ENCODE data around the gene CCNK.

The CCNK gene

DNA sequence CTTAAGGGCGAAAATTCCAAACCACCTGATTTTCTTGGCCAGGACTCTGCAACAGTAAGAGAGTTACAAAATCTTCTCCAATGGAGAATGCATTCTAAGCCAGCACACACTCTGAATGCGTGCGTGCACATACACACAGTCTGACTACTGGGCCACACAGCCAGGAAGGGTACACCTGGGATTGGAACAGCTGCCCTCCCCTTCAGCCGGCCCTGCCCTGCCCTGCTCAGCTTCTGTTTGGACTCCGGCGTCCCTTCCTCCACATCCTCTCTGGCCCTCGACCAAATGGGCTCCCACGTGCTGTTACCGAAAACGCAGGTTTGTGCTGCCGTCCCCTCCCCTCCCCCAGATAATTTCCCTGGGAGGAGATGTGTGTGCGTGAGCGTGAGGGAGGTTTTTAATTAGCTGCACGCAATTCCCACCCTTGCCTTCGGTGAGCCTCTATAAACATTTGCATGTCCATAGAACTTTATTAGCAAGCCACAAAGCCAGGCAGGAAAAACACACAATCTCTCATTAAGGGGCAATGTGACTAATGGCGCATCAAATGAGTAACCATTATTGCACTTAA lies 43.0 kb downstream of the CCNK start:
- H3K27me3 ChIP-seq (ENCODE audit: control insufficient read depth, insufficient read depth, low read length): no peaks in the 10 kb centered on the region
- H3K9ac ChIP-seq (ENCODE audit: low read depth, low read length): no peak overlapping the region
- H3K4me3 ChIP-seq (ENCODE audit: low read depth, low read length): no peak overlapping the region
- no peaks in the 10 kb centered on the region for H3K9me3 ChIP-seq (ENCODE audit: control insufficient read depth, insufficient read depth, low read length)
- peaks cover 10% of the 10 kb centered on the region for H3K36me3 ChIP-seq (ENCODE audit: control insufficient read depth, insufficient read depth, low read length)
- H3K4me1 ChIP-seq (ENCODE audit: control insufficient read depth, insufficient read depth, low read length): peaks cover 9% of the 10 kb centered on the region

DNA sequence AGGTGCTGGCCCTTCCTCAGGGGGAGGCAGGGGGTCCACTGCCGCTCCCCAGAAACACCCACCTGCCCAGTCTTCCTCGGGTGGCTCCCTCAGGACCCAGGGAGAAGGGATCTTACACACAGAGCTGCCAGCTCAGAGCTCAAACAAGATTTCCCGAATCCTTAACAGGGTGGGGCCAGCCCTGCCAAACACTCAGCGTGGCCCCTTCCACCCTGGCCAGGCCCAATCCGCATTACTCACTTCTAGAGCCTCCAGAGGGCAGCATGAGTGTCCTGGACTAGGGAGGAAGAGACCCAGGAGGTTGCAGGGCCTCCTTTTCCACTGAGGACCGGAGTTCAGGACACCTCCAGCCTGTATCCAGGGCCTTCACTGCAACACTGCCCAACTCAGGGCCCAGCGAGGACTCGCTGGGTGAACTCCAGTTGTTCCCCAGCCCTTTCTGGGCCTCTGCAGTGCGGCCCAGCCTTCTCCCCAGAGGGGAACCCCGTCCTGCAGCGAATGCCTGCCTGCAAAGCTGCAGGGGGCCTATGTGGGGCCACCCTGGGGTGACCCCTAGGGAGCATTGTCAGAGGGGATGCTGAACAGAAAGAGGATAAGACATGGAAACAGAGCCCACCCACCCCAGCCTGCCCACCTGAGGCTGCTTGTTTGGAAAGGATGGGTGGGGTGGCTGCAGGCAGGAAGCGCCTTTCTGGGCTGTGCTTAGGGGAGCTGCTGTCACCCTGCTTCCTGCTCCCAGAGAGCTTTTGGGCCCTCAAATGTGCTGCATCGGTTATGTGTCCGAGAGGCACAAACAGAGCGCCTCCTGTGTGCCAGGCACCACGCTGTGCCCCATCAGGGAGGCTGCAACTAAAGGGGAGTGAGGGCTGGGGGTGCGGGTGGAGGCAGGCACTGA lies 43.8 kb downstream of the CCNK start:
- peaks cover 8% of the 10 kb centered on the region for H3K36me3 ChIP-seq (ENCODE audit: control insufficient read depth, insufficient read depth, low read length)
- H3K4me1 ChIP-seq (ENCODE audit: control insufficient read depth, insufficient read depth, low read length): peaks cover 9% of the 10 kb centered on the region
- no peaks in the 10 kb centered on the region for H3K27me3 ChIP-seq (ENCODE audit: control insufficient read depth, insufficient read depth, low read length)
- no peak overlapping the region for H3K9ac ChIP-seq (ENCODE audit: low read depth, low read length)
- no peaks in the 10 kb centered on the region for H3K9me3 ChIP-seq (ENCODE audit: control insufficient read depth, insufficient read depth, low read length)
- no peak overlapping the region for H3K4me3 ChIP-seq (ENCODE audit: low read depth, low read length)

DNA sequence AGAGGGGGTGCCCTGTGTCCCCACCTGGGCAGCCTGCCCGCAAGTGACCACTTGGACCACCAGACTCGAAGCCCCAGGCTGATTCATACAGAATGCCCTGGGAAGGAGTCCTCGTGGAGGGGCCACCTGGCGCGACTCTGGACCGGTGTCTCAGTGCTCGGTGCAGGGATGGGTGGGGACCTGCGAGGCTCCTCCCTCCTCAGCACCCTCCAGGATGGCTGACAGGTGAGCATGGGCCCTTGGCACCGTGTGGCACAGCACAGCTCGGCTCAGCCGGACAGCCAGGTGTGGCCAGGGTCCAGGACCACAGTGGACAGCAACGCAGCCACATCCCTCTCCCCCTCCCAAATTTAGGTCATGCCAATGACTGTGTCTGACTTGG lies 44.5 kb downstream of the CCNK start:
- Histone ChIP-seq H3K4me1 (ENCODE audit: control insufficient read depth, insufficient read depth, low read length) (peaks cover 11% of the 10 kb centered on the region), H3K4me3 (ENCODE audit: low read depth, low read length) (no peak overlapping the region), H3K9ac (ENCODE audit: low read depth, low read length) (no peak overlapping the region)

DNA sequence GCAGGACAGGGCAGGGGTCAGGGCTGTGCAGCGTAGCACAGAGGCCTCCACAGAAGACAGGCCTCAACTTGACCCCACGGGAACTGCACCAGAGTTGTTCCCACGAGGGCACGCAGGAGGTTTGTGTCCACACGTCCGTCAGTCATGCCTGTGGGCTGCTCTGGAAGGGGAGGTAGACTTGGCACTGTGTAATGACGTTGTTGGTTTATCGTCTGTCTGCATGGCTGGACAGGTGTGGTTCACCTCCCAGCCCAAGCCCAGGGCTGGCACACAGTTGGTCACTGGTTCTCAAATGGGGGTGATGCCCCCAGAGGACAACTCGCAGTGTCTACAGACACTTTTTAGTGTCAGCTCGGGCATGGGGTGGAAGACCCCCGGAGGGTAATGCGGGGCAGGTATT lies 45.8 kb downstream of the CCNK start:
- H3K27me3 ChIP-seq (ENCODE audit: control insufficient read depth, insufficient read depth, low read length): no peaks in the 10 kb centered on the region
- H3K4me1 ChIP-seq (ENCODE audit: control insufficient read depth, insufficient read depth, low read length): peaks cover 15% of the 10 kb centered on the region
- peaks cover 3% of the 10 kb centered on the region for H3K36me3 ChIP-seq (ENCODE audit: control insufficient read depth, insufficient read depth, low read length)
- H3K9ac ChIP-seq (ENCODE audit: low read depth, low read length): no peak overlapping the region
- no peak overlapping the region for H3K4me3 ChIP-seq (ENCODE audit: low read depth, low read length)
- no peaks in the 10 kb centered on the region for H3K9me3 ChIP-seq (ENCODE audit: control insufficient read depth, insufficient read depth, low read length)

More for the DNA sequence above, 44.5 kb downstream of the CCNK start:
- H3K36me3 ChIP-seq (ENCODE audit: control insufficient read depth, insufficient read depth, low read length): peaks cover 8% of the 10 kb centered on the region
- no peaks in the 10 kb centered on the region for H3K27me3 ChIP-seq (ENCODE audit: control insufficient read depth, insufficient read depth, low read length)
- H3K9me3 ChIP-seq (ENCODE audit: control insufficient read depth, insufficient read depth, low read length): no peaks in the 10 kb centered on the region

DNA sequence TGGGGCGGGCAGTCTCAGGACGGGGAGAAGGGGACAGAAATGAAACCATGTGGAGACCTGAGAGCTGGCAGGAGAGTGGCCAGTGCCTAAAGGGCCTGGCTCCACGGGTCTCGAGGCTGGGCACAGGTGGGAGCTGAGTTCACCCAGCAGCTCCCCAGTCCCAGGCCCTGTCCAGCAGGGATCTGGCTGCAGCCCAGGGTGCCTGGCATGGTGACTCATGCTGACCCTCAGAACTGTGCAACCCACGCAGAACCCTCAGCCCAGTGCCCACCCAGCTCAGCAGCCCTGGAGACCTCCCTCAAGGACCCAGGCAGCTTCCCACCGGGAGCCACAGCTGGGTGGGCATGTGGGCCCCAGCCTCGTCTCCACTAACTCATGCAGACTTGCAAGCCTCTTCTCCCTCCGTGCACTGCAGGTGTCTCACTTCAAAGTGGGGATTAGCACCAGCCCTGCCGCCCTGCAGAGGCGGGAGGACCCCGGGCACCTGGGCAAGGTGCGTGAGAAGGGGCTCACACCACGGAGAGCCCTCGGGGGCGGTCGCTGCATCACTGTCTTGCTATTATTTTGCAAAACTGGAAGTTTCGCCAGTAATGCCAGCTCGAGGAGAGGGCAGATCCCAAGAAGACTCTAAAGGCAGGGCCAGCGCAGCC lies 46.3 kb downstream of the CCNK start:
- H3K9me3 ChIP-seq (ENCODE audit: control insufficient read depth, insufficient read depth, low read length): no peaks in the 10 kb centered on the region
- H3K36me3 ChIP-seq (ENCODE audit: control insufficient read depth, insufficient read depth, low read length): peaks cover 3% of the 10 kb centered on the region
- H3K4me3 ChIP-seq (ENCODE audit: low read depth, low read length): no peak overlapping the region
- H3K4me1 ChIP-seq (ENCODE audit: control insufficient read depth, insufficient read depth, low read length): peaks cover 15% of the 10 kb centered on the region
- H3K9ac ChIP-seq (ENCODE audit: low read depth, low read length): no peak overlapping the region
- no peaks in the 10 kb centered on the region for H3K27me3 ChIP-seq (ENCODE audit: control insufficient read depth, insufficient read depth, low read length)

DNA sequence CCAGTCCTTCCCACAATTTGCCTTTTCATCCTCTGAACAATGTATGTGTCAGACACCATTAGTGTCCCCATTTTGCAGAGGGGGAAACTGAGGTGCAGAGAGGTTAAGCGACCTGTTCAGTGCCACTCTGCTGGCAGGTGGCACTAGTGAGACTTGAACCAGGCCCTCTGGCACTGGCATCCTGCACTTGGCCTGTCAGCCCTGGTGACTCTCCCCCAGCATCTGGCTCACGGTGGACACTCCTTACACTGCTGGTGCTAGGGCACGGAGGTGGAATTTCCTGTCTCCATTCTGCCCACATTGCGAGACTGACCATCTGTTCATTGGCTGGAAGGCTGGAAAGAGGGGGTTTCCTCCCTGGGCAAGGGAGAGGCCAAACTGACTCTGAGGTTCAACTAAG lies 48.7 kb downstream of the CCNK start:
- Histone ChIP-seq H3K27me3 (ENCODE audit: control insufficient read depth, insufficient read depth, low read length) (no peaks in the 10 kb centered on the region), H3K9me3 (ENCODE audit: control insufficient read depth, insufficient read depth, low read length) (no peaks in the 10 kb centered on the region), H3K4me3 (ENCODE audit: low read depth, low read length) (no peak overlapping the region), H3K4me1 (ENCODE audit: control insufficient read depth, insufficient read depth, low read length) (peaks cover 7% of the 10 kb centered on the region), H3K9ac (ENCODE audit: low read depth, low read length) (no peak overlapping the region), H3K36me3 (ENCODE audit: control insufficient read depth, insufficient read depth, low read length) (peaks cover 4% of the 10 kb centered on the region)

DNA sequence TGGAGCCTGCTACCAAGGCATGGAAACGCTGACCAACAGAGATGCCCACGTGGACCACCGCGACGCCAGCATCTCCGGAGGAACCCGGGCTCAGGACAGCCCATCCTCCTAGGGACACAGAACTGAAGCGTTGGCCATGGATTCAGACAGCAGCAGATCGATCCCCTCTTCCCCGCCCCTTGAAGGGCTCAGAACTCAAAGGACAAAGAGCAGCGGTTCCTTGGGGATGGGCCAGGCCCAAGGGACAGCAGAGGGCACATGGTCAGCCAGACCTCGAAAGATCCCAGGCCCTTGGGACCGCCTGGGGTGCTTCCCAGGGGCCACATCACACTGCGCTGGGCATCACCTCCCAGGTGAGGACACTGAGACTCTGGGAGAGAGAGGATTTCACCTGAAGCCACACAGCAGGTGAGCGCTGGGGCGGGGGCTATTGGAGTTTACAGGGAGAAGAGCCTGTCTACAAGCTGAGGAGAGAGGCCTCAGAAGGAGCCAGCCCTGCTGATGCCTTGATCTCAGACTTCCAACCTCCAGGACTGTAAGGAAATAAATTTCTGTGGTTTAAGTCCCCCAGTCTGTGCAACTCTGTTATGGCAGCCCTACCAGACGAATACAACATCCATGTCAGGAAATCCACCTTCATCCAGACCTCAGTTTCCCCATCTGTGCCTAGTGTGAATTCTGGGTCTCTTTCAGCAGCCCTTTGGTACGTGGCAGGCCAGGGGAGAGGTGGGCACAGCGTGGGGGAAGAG lies 49.4 kb downstream of the CCNK start:
- H3K4me1 ChIP-seq (ENCODE audit: control insufficient read depth, insufficient read depth, low read length): peaks cover 7% of the 10 kb centered on the region
- H3K9me3 ChIP-seq (ENCODE audit: control insufficient read depth, insufficient read depth, low read length): no peaks in the 10 kb centered on the region
- no peaks in the 10 kb centered on the region for H3K27me3 ChIP-seq (ENCODE audit: control insufficient read depth, insufficient read depth, low read length)
- H3K36me3 ChIP-seq (ENCODE audit: control insufficient read depth, insufficient read depth, low read length): peaks cover 6% of the 10 kb centered on the region
- no peak overlapping the region for H3K9ac ChIP-seq (ENCODE audit: low read depth, low read length)
- H3K4me3 ChIP-seq (ENCODE audit: low read depth, low read length): no peak overlapping the region

DNA sequence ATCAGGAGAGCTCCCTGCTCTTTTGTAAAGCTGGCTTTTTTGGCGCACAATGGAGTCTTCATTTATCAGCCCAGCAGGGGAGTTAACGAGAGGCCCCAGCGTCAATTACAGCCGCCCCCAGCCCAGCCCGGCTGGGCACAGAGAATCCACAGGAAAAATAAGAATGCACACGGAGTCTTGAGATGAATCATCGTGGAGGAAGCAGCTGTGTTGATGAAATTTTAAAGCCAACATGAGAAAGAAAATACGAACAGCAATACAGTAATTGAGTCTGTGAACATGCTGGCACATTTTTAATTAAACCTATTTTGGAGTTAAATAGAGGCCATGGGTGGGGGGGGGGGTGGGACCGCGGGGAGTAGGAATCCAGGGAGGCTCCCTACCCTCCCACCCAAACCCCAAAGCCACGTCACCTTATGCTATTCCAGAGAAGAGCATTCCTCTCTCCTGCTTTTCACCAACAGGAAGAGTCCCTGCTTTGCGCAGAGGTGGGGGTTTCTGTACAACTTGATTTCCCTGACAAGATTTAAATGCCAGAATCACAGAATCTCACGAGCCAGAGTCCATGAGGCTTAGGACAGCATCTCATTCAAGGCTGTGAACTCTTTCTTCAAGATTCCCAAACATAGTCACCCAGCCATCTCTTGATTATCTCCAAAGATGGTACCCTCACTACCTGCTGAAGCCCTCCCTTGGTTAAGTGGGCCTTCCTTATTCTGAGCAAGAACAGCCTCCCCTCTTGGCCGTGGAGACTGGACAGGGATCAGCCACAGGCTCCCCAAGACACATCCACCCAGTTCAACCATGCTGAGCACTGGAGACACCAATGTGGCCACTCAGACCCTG lies 50.3 kb downstream of the CCNK start:
- Histone ChIP-seq H3K27me3 (ENCODE audit: control insufficient read depth, insufficient read depth, low read length) (no peaks in the 10 kb centered on the region), H3K4me3 (ENCODE audit: low read depth, low read length) (no peak overlapping the region), H3K9me3 (ENCODE audit: control insufficient read depth, insufficient read depth, low read length) (no peaks in the 10 kb centered on the region), H3K4me1 (ENCODE audit: control insufficient read depth, insufficient read depth, low read length) (peaks cover 7% of the 10 kb centered on the region), H3K9ac (ENCODE audit: low read depth, low read length) (no peak overlapping the region), H3K36me3 (ENCODE audit: control insufficient read depth, insufficient read depth, low read length) (peaks cover 5% of the 10 kb centered on the region)

DNA sequence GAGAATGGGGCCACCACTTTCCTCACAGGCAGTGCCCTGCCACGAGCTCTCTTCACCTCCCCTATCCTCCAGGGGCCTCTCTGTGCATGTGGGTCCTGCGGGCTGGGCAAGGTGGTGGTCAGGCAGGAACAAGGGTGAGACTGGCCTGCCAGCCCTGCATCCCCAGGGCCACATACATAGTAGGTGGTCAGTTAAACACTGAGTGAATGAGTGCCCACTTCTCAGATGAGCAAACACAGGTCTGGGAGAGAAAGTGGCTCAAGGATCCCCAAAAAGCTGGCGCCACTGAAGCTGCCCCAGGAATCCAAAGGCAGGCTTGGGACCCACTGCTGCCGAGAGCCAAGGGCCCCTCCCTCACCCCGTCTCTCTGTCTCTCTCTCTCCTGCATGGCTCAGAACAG lies 51.1 kb downstream of the CCNK start:
- Histone ChIP-seq H3K4me3 (ENCODE audit: low read depth, low read length) (no peak overlapping the region), H3K27me3 (ENCODE audit: control insufficient read depth, insufficient read depth, low read length) (no peaks in the 10 kb centered on the region), H3K4me1 (ENCODE audit: control insufficient read depth, insufficient read depth, low read length) (peaks cover 7% of the 10 kb centered on the region), H3K9ac (ENCODE audit: low read depth, low read length) (no peak overlapping the region), H3K36me3 (ENCODE audit: control insufficient read depth, insufficient read depth, low read length) (peaks cover 5% of the 10 kb centered on the region), H3K9me3 (ENCODE audit: control insufficient read depth, insufficient read depth, low read length) (no peaks in the 10 kb centered on the region)

DNA sequence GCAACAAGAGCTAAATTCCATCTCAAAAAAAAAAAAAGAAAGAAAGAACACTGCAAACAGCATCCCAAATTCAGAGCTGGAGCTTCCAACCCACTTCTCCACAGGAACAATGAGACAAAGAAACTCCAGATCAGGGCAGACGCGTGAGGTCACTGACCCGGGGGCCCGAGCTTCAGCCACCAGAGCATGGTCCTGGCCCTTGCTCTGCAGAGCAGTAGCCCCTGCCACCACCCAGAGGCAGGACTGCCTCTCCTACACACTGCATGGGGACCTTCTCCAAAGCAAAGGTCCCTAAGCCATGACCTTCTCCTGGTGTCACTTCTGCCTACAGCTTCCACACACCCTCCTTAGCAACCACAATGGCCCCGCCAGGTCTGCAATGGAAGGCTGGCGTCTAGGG lies 53.1 kb downstream of the CCNK start:
- no peak overlapping the region for H3K4me3 ChIP-seq (ENCODE audit: low read depth, low read length)
- peaks cover 5% of the 10 kb centered on the region for H3K36me3 ChIP-seq (ENCODE audit: control insufficient read depth, insufficient read depth, low read length)
- no peaks in the 10 kb centered on the region for H3K27me3 ChIP-seq (ENCODE audit: control insufficient read depth, insufficient read depth, low read length)
- H3K9me3 ChIP-seq (ENCODE audit: control insufficient read depth, insufficient read depth, low read length): no peaks in the 10 kb centered on the region
- peaks cover 12% of the 10 kb centered on the region for H3K4me1 ChIP-seq (ENCODE audit: control insufficient read depth, insufficient read depth, low read length)
- H3K9ac ChIP-seq (ENCODE audit: low read depth, low read length): no peak overlapping the region

DNA sequence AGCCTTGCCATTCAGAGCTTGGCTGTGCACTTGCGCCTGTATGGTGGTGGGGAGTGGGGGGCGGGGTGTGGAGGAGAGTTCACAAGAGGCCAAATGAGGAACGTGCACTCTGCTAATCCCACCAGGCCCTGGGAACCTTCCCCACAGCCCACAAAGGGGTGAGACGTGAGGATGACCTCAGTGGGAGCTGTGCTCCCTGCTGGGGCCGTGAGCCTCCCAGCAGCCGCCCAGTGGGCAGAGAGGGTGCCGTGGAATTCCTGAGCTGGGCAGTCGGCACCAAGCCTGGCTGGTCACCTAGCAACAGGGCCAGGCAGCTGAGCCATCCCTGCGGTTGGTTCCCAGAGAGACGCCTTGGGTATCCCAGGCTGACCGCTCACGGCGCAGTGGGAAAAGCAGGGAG lies 53.7 kb downstream of the CCNK start:
- Histone ChIP-seq H3K9me3 (ENCODE audit: control insufficient read depth, insufficient read depth, low read length) (no peaks in the 10 kb centered on the region), H3K4me3 (ENCODE audit: low read depth, low read length) (no peak overlapping the region), H3K36me3 (ENCODE audit: control insufficient read depth, insufficient read depth, low read length) (peaks cover 5% of the 10 kb centered on the region), H3K4me1 (ENCODE audit: control insufficient read depth, insufficient read depth, low read length) (peaks cover 12% of the 10 kb centered on the region), H3K9ac (ENCODE audit: low read depth, low read length) (no peak overlapping the region), H3K27me3 (ENCODE audit: control insufficient read depth, insufficient read depth, low read length) (no peaks in the 10 kb centered on the region)
